ENCODE data around the gene QPCTL. TPM values are rescaled to one million over a fixed set of nuclear protein-coding genes. Genes with fewer than 3 reads are reported as not detected.

Gene QPCTL
- total and polyA plus RNA-seq, 9 of the 15 experiments (the other 6 are each of a cell fraction or from before 2014, with no cell fraction given): 0.99 to 31.3 (median 12.7) TPM

GRCh38 chr19:45739498-45740439 is 47.3 kb downstream of the QPCTL start (continued):
- TF ChIP-seq HINFP (tag; conservative IDR thresholded peaks at IDR 0.05; ENCODE audit: low read depth) (no peak; the same call in 1 of the 2 replicates), PTBP1 (IDR thresholded peaks at IDR 0.05; ENCODE audit: low read depth, low read length) (peak; percentile 56; the same call in 1 of the 2 replicates), RBFOX2 (IDR thresholded peaks at IDR 0.05; ENCODE audit: low read depth, low read length) (peak; percentile 63), ZBTB12 (CRISPR knock-in tag; IDR thresholded peaks at IDR 0.05) (no peak), CEBPG (CRISPR knock-in tag; IDR thresholded peaks at IDR 0.05) (peak; percentile 71), CEBPG (tag; conservative IDR thresholded peaks at IDR 0.05 in 1 of 2, IDR thresholded peaks at IDR 0.05 in 1 of 2) (peak; percentile 88 to 91), PHF8 (IDR thresholded peaks at IDR 0.05; ENCODE audit: borderline replicate concordance, low read length) (peak; percentile 57; the same call in 1 of the 2 replicates), BRD9 (IDR thresholded peaks at IDR 0.05; ENCODE audit: low read depth, partially characterized antibody) (peak; percentile 74), ZNF584 (CRISPR knock-in tag; IDR thresholded peaks at IDR 0.05; ENCODE audit: low read depth) (peak; percentile 91), DDX20 (tag; IDR thresholded peaks at IDR 0.05; ENCODE audit: low read depth) (no peak), HDAC2 (IDR thresholded peaks at IDR 0.05) (peak; percentile 43), FOXM1 (IDR thresholded peaks at IDR 0.05; ENCODE audit: low read depth) (no peak), FOXM1 (CRISPR knock-in tag; IDR thresholded peaks at IDR 0.05; ENCODE audit: low read depth) (no peak), ARID2 (IDR thresholded peaks at IDR 0.05) (no peak), SIX5 (IDR thresholded peaks at IDR 0.05; ENCODE audit: borderline replicate concordance in 1 of 2, insufficient read depth in 1 of 2, low read depth in 1 of 2, low read length in 2 of 2) (peak in 1 of 2 experiments; percentile 11; a peak in 1 of 4 replicates), TARDBP (IDR thresholded peaks at IDR 0.05) (0 out of 2 replicates have a peak, but pooled peaks have one; percentile 32), DIDO1 (tag; IDR thresholded peaks at IDR 0.05; ENCODE audit: low read depth) (0 out of 2 replicates have a peak, but pooled peaks have one; percentile 57)

All from K562 (cell line).